Measurements from ENCODE around the gene KCTD17. TPM values are rescaled to one million over a fixed set of nuclear protein-coding genes. Genes with fewer than 3 reads are reported as not detected.

Gene KCTD17
- total RNA-seq, 1 donor from 2014 or later: 39.6 TPM

DNA sequence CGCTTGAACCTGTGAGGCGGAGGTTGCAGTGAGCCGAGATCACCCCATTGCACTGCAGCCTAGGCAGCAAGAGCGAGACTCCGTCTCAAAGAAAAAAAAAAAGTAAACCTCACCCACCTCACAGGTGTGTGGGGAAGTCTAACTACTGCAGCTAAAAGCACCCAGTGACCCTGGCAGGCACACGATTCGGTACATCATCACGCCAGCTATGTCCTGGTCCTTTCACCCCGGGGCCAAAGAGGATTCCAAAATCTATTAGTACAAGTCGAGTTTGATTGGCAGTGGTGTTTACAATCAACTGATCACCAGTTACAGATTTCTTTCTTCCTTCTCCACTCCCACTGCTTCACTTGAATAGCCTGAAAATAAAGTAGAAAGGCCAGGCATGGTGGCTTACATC, 38.6 kb upstream of the KCTD17 start:
- H3K36me3 Mint-ChIP-seq (ENCODE audit: unreplicated experiment): no peaks in the 10 kb centered on the region
- peaks cover 13% of the 10 kb centered on the region for H3K4me1 Mint-ChIP-seq (ENCODE audit: unreplicated experiment)
- H3K4me3 Mint-ChIP-seq (ENCODE audit: unreplicated experiment): no peak overlapping the region
- no peak overlapping the region for H3K27ac Mint-ChIP-seq (ENCODE audit: unreplicated experiment)
- TF ChIP-seq, protein P1, sequence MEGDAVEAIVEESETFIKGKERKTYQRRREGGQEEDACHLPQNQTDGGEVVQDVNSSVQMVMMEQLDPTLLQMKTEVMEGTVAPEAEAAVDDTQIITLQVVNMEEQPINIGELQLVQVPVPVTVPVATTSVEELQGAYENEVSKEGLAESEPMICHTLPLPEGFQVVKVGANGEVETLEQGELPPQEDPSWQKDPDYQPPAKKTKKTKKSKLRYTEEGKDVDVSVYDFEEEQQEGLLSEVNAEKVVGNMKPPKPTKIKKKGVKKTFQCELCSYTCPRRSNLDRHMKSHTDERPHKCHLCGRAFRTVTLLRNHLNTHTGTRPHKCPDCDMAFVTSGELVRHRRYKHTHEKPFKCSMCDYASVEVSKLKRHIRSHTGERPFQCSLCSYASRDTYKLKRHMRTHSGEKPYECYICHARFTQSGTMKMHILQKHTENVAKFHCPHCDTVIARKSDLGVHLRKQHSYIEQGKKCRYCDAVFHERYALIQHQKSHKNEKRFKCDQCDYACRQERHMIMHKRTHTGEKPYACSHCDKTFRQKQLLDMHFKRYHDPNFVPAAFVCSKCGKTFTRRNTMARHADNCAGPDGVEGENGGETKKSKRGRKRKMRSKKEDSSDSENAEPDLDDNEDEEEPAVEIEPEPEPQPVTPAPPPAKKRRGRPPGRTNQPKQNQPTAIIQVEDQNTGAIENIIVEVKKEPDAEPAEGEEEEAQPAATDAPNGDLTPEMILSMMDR (IDR thresholded peaks at IDR 0.05): no peak
- H3K9me3 Mint-ChIP-seq (ENCODE audit: unreplicated experiment): no peaks in the 10 kb centered on the region
- peaks cover 8% of the 10 kb centered on the region for H3K27me3 Mint-ChIP-seq (ENCODE audit: unreplicated experiment)
- no peak for DNase-seq (ENCODE audit: extremely low spot score, unreplicated experiment)

DNA sequence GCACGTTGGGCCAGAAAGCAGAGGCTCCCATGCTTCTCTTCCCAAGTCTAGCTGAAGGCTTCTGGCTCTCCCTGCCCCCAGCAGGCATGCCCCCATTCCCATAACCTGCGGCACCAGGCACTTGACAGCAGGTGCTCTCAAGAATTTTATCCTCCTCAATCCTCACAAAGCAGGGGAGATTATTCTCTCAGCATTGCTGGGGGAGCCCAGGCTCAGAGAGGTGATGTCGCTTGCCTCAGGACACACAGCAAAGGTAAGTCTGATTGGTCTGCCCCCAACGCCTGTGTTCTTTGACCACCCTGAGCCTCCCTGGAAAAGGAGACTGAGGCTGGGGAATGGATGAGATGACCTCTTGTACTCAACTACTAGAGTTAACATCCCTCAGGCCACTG, 37.1 kb upstream of the KCTD17 start:
- Mint-ChIP-seq H3K27ac (ENCODE audit: unreplicated experiment) (no peak overlapping the region), H3K36me3 (ENCODE audit: unreplicated experiment) (no peaks in the 10 kb centered on the region), H3K4me3 (ENCODE audit: unreplicated experiment) (no peak overlapping the region), H3K9me3 (ENCODE audit: unreplicated experiment) (no peaks in the 10 kb centered on the region), H3K4me1 (ENCODE audit: unreplicated experiment) (peaks cover 17% of the 10 kb centered on the region), H3K27me3 (ENCODE audit: unreplicated experiment) (peaks cover 5% of the 10 kb centered on the region)
- TF ChIP-seq, protein P1 (IDR thresholded peaks at IDR 0.05): no peak
- DNase-seq (ENCODE audit: extremely low spot score, unreplicated experiment): no peak

DNA sequence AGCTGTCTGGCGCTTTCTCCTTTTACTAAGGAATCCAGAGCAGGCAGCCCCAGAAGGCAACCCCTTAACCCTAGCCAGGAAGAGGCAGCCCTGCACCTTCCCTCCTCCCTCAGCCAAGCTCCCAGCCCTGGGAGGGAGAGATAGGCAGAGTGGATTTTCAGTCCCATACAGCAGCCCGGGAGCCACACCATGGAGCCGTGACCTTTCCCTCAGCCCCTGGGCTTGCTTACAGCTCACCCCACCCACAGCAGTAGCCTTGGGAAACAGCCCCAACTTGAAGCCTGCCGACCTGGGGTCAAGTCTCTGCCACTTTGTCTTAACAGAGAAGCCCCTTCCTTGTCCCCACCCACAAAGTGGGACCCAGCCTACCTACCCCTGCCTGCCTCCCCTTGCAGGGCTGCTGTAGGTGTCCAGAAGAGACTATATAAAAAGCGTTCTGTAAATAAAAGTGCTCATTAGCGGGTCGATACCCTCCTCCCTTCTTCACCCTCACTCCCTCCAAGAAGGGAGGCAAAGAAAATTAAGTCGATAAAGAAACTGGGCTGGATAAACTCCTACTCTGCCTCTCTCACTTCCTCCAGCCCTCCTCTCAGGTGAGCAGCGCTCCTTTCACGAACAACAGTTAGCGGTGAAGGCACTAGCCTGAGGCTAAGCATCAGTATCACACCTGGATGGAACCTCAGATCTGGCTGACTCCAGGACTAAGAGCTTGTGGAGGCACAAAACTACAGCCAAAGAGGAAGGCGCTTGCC, 36.5 kb upstream of the KCTD17 start:
- no peaks in the 10 kb centered on the region for H3K36me3 Mint-ChIP-seq (ENCODE audit: unreplicated experiment)
- H3K4me3 Mint-ChIP-seq (ENCODE audit: unreplicated experiment): no peak overlapping the region
- H3K27me3 Mint-ChIP-seq (ENCODE audit: unreplicated experiment): no peaks in the 10 kb centered on the region
- TF ChIP-seq, protein P1 (IDR thresholded peaks at IDR 0.05): no peak
- H3K27ac Mint-ChIP-seq (ENCODE audit: unreplicated experiment): no peak overlapping the region
- DNase-seq (ENCODE audit: extremely low spot score, unreplicated experiment): no peak
- peaks cover 17% of the 10 kb centered on the region for H3K4me1 Mint-ChIP-seq (ENCODE audit: unreplicated experiment)
- no peaks in the 10 kb centered on the region for H3K9me3 Mint-ChIP-seq (ENCODE audit: unreplicated experiment)

DNA sequence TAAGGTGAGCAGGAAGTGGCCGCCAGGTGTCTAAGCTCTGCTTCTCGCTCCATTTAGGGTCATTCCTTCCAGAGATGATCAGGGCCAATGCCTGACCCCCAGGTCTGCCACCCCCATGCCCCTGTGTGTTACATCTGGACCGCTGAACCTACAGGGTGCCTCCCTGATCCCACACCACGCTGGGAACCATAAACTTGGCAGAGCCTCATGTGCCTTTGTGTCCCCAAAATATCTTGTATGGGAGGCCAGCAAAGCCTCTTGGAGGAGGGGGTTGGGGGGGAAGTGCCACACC, 36.0 kb upstream of the KCTD17 start:
- Mint-ChIP-seq H3K27me3 (ENCODE audit: unreplicated experiment) (no peaks in the 10 kb centered on the region), H3K27ac (ENCODE audit: unreplicated experiment) (no peak overlapping the region), H3K36me3 (ENCODE audit: unreplicated experiment) (no peaks in the 10 kb centered on the region), H3K4me3 (ENCODE audit: unreplicated experiment) (no peak overlapping the region), H3K9me3 (ENCODE audit: unreplicated experiment) (no peaks in the 10 kb centered on the region), H3K4me1 (ENCODE audit: unreplicated experiment) (peaks cover 22% of the 10 kb centered on the region)
- TF ChIP-seq, protein P1 (IDR thresholded peaks at IDR 0.05): no peak
- DNase-seq (ENCODE audit: extremely low spot score, unreplicated experiment): no peak

DNA sequence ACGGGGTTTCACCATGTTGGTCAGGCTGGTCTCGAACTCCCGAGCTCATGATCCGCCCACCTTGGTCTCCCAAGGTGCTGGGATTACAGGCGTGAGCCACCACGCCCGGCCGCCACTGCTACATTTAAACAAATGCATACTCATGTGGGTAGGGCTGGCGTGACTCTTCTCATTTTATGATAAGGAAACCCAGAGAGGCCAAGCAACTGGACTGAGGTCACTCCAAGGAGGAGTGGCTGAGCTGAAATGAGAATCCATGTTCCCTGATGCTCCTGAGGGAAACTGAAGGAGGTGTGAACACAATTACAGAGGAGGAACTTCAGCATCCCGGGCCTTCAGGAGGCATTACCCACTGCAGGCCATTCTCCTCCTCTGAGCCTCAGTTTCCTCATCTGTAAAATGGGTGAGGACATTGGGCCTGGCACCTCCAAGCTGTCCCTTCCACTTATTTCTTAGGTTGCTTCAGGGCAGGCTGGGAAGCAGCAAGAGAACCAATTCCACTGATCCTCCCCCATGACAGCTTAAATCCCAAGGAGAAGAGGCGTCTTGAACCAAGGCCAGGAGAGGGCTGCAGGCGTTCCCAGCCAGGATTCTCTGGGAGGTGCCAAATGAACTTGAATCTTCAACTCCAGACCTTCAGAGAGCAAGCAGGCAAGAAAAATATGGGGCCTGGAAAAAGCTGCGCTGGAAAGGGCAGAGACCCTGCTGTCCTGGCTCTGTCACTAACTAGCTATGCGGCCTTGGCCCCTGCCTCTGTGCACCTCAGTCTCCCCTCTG, 35.2 kb upstream of the KCTD17 start:
- TF ChIP-seq, protein P1 (IDR thresholded peaks at IDR 0.05): no peak
- Mint-ChIP-seq H3K27me3 (ENCODE audit: unreplicated experiment) (no peaks in the 10 kb centered on the region), H3K4me3 (ENCODE audit: unreplicated experiment) (no peak overlapping the region), H3K4me1 (ENCODE audit: unreplicated experiment) (peaks cover 27% of the 10 kb centered on the region), H3K36me3 (ENCODE audit: unreplicated experiment) (no peaks in the 10 kb centered on the region), H3K9me3 (ENCODE audit: unreplicated experiment) (no peaks in the 10 kb centered on the region), H3K27ac (ENCODE audit: unreplicated experiment) (no peak overlapping the region)
- no peak for DNase-seq (ENCODE audit: extremely low spot score, unreplicated experiment)
